ENCODE measurements around the gene IGFBPL1. TPM values are rescaled to one million over a fixed set of nuclear protein-coding genes. Genes with fewer than 3 reads are reported as not detected.

The IGFBPL1 gene
- total and polyA plus RNA-seq, 2 of the 8 experiments (the other 6 are each of a cell fraction or from before 2014, with no cell fraction given), result 31.3 to 33.8 TPM

DNA sequence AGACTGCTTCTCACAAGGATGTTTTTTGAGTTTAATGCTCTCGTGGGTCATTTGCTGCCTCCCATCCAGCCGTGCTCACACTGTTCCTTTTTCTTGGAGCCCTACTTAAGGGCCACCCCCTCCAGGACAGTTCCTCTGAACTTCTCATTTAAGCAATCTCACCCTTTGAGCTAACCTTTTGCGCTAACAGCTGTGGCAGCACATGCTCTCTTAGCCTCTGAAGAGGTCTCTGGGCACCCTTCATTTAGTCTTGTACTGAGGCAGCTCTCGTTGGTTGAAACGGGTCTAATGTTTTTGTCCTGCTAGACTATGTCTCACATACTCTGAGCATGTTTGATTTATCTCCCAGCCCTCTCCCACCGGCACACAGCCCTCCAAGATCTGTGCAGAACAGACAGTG, 19.9 kb downstream of the IGFBPL1 start:
- POLR2A ChIA-PET (ENCODE audit: partially characterized antibody), result interaction anchor here (0.6 to 1.2 kb wide), 3 partner anchors 11 to 59 kb away, joined by 3 to 4 read pairs (median 3); partner anchors contain the start of gene ALDH1B1
- no peak overlapping the region for H2BK20ac ChIP-seq (ENCODE audit: low read length)
- 90% methylated on average over 6 of the region's 6 CpGs; no CpG with 5 or more reads in 1 of the 2 experiments for WGBS, 2 experiments (ENCODE audit: extremely low coverage in 1 of 2, insufficient coverage in 1 of 2, insufficient read length in 1 of 2, insufficient replicate concordance in 2 of 2, low coverage in 1 of 2, low lambda C conversion rate in 2 of 2, missing lambda C conversion rate in 1 of 2)
- TF ChIP-seq RFX5 (IDR thresholded peaks at IDR 0.05; ENCODE audit: borderline replicate concordance, low read depth, low read length), result no peak
- TF ChIP-seq GABPA (IDR thresholded peaks at IDR 0.05; ENCODE audit: borderline replicate concordance, insufficient read depth, low read length), result no peak
- no peak for TF ChIP-seq RAD21 (IDR thresholded peaks at IDR 0.05 in 1 of 2, conservative IDR thresholded peaks at IDR 0.05 in 1 of 2; ENCODE audit: low read depth in 2 of 2, low read length in 2 of 2)
- TF ChIP-seq SRF (IDR thresholded peaks at IDR 0.05; ENCODE audit: low read depth, low read length), result no peak
- no peak for TF ChIP-seq MAFK (IDR thresholded peaks at IDR 0.05; ENCODE audit: low read depth, low read length)
- no peak for TF ChIP-seq POU5F1 (IDR thresholded peaks at IDR 0.05; ENCODE audit: low read depth, low read length)
- TF ChIP-seq SP1 (IDR thresholded peaks at IDR 0.05; ENCODE audit: low read depth, low read length), result no peak
- no peak for TF ChIP-seq CBX8 (IDR thresholded peaks at IDR 0.05; ENCODE audit: borderline replicate concordance, low read depth, low read length)
- TF ChIP-seq CEBPB (IDR thresholded peaks at IDR 0.05; ENCODE audit: low read depth, low read length), result no peak
- TF ChIP-seq HDAC6 (IDR thresholded peaks at IDR 0.05; ENCODE audit: low read depth, low read length), result no peak
- TF ChIP-seq, protein P1, sequence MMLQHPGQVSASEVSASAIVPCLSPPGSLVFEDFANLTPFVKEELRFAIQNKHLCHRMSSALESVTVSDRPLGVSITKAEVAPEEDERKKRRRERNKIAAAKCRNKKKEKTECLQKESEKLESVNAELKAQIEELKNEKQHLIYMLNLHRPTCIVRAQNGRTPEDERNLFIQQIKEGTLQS (IDR thresholded peaks at IDR 0.05; ENCODE audit: insufficient read depth, low read depth, low read length), result no peak
- no peak for TF ChIP-seq E2F6 (IDR thresholded peaks at IDR 0.05)
- TF ChIP-seq BRCA1 (IDR thresholded peaks at IDR 0.05; ENCODE audit: low read depth, low read length), result no peak

More for the DNA sequence above, 19.9 kb downstream of the IGFBPL1 start:
- Histone ChIP-seq H2BK15ac (ENCODE audit: low read length) (peak overlapping the region; percentile 23; the same call in 1 of the 2 replicates), H3K18ac (ENCODE audit: extremely low read depth, low read length) (no peak overlapping the region), H4K20me1 (replicated peaks in 1 of 2; ENCODE audit: control insufficient read depth in 1 of 2, insufficient read depth in 2 of 2, low read length in 2 of 2) (peaks cover 2 to 4% of the 10 kb centered on the region in 2 experiments), H3K14ac (ENCODE audit: insufficient read length) (no peak overlapping the region), H3K36me3 (ENCODE audit: control insufficient read depth in 2 of 4, insufficient read depth in 4 of 4, low read length in 3 of 4) (peaks cover 0 to 3% (median 0%) of the 10 kb centered on the region in 4 experiments; a peak in 1 of 8 replicates), H3K4me1 (replicated peaks in 1 of 4; ENCODE audit: control insufficient read depth in 3 of 4, insufficient read depth in 4 of 4, low read length in 3 of 4) (peaks cover 0 to 6% (median 0%) of the 10 kb centered on the region in 4 experiments; a peak in 1 of 7 replicates), H3K79me2 (ENCODE audit: control insufficient read depth in 1 of 2, insufficient read depth in 2 of 2, low read length in 2 of 2) (no peaks in the 10 kb centered on the region), H4K91ac (replicated peaks; ENCODE audit: insufficient read length, low read length) (no peak overlapping the region), H4K5ac (ENCODE audit: insufficient read length, low read depth, low read length) (no peak overlapping the region), H2AK5ac (ENCODE audit: low read depth, low read length) (no peak overlapping the region), H3K4ac (replicated peaks; ENCODE audit: insufficient read length, low read depth, low read length) (no peak overlapping the region), H2BK120ac (replicated peaks; ENCODE audit: low read depth, low read length) (no peak overlapping the region), H3K9me3 (ENCODE audit: insufficient read depth in 2 of 2, low read depth in 1 of 2, low read length in 1 of 2) (no peaks in the 10 kb centered on the region), H3K56ac (replicated peaks; ENCODE audit: insufficient read length, low read depth, low read length) (no peak overlapping the region), H3K4me2 (ENCODE audit: insufficient read depth in 1 of 2, low read depth in 2 of 2, low read length in 2 of 2) (no peak overlapping the region), H2AFZ (ENCODE audit: low read length) (no peak overlapping the region), H2BK5ac (ENCODE audit: low read depth, low read length) (no peak overlapping the region), H4K8ac (ENCODE audit: extremely low read depth, insufficient read depth, low read length) (no peak overlapping the region), H2BK12ac (ENCODE audit: low read depth, low read length) (no peak overlapping the region), H3K79me1 (ENCODE audit: low read depth, low read length) (no peaks in the 10 kb centered on the region), H3K23me2 (ENCODE audit: low read depth, low read length) (no peaks in the 10 kb centered on the region; the same call in 1 of the 2 replicates), H3K9ac (replicated peaks in 1 of 4; ENCODE audit: extremely low read depth in 1 of 4, low read depth in 3 of 4, low read length in 3 of 4) (no peak overlapping the region), H3K27me3 (replicated peaks in 1 of 4; ENCODE audit: control insufficient read depth in 3 of 4, extremely low read depth in 1 of 4, insufficient read depth in 3 of 4, low read length in 3 of 4) (no peaks in the 10 kb centered on the region), H3K23ac (ENCODE audit: insufficient read length) (no peak overlapping the region), H3K4me3 (ENCODE audit: extremely low read depth in 1 of 4, insufficient read depth in 2 of 4, low read depth in 3 of 4, low read length in 4 of 4) (no peak overlapping the region), H3K27ac (ENCODE audit: low read depth, low read length) (no peak overlapping the region)
- no peak for FAIRE-seq
- CTCF ChIA-PET (ENCODE audit: partially characterized antibody), result interaction anchor here (0.8 to 1.7 kb wide), 5 partner anchors 10 to 316 kb away, joined by 3 to 5 read pairs (median 4); no protein-coding TSS in a partner anchor
- DNase-seq (ENCODE audit: low read depth in 1 of 2, low spot score in 2 of 2), result no peak

Data from H1 (cell line).